GM18499 (cell line): Measurements from ENCODE around the gene PHIP.

ENCODE experiments used
- ATAC-seq: cut with Tn5 transposase; IDR thresholded peaks from one replicate; pipeline ENCODE4 v1.9.1; 2021; ENCODE audit warnings: moderate number of reproducible peaks; ENCODE audit not compliant: insufficient read depth, unreplicated experiment

Gene PHIP

GRCh38 chr6:79030023-79030422, 48.0 kb downstream of the PHIP start:
- no peak for ATAC-seq

DNA sequence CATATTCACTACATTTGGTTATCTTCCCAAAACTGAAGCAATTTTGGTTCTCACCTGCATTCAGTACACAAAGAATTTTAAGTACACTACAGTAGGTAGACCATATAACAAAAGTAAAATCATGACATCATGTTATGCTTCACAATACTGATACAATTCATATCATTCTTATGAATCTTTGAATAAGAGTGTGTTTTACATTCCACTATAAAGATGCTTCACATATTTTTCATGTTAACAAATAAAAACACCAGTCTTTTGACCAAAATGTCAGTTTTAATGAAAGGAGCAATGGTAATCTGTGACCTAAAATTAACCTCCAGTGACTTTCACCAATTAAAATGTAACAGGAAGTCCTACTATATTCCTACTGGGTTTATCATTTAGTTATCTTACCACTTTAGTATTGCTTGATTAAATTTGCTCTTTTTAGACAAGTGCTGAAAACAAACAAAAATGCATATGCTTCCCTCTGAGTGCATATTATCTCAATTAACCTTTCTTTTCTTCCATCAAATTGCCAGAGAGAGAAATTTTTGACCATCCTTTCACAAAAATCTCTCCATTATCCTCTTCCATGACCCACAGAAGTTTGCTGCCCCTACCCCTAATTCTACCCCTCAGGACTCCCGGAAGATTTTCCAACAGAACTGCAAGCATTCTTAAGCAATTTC, 49.3 kb downstream of the PHIP start:
- ATAC-seq = no peak

- ATAC-seq = no peak
Observed at GRCh38 chr6:79011940-79012339, 66.1 kb downstream of the PHIP start.

GRCh38 chr6:79010422-79010821, 67.6 kb downstream of the PHIP start:
- no peak for ATAC-seq

GRCh38 chr6:79009819-79010218, 68.2 kb downstream of the PHIP start:
- ATAC-seq = no peak

DNA sequence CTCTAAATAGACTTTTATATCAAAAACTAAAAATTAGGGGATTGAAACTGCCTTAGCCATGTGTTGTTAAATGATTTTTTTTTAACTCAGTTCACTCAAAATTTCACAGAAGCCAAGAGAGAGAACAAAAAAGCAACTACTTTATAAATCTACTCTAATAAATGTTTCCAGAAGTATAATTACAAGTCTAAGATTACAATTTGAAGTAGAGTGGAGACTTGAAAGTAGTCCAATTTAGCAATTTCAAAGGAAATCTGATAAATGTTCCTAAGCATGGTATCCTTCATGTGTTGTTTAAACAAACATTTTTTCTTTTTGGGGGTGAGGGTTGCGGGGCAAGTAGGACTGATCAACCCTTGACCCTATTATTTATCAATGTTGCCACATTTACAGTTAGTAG, 72.6 kb downstream of the PHIP start:
- no peak for ATAC-seq

DNA sequence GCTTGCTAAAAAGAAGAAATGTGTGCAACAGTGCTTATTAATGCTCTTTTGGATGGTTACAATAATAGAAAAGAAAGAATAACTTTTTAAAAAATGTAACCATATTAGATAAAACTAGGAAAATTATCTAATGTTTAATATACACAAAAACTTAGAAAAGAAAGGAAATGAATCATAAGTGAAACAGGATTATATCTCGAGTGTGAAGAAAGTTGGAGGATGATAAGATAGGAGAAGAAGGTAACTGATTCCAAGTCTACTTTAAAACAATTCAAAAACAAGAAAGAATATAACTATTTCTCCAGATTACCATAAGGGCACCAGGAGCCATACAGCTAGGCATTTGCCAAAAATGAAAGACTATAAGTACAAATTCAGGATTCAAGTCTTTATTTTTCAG, 73.0 kb downstream of the PHIP start:
- ATAC-seq = no peak

DNA sequence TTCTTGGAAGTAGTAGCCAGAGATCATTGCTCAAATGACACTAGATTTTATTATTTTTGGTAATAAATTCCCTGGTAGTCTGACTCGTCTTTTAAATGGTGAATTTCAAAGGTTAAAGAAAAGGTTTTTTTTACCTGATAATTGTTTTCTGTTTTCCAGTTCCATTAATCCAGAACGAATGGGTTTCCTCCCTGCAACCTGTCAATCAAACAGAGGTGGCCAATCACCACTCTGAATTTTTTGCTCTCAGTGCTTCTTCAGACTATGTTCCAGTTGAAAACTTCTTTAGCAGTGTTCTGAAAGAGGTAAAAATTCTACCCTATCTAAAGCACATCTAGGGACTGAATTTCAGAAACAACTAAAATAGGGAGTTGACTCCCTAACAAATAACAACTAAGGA, 73.8 kb downstream of the PHIP start:
- no peak for ATAC-seq

DNA sequence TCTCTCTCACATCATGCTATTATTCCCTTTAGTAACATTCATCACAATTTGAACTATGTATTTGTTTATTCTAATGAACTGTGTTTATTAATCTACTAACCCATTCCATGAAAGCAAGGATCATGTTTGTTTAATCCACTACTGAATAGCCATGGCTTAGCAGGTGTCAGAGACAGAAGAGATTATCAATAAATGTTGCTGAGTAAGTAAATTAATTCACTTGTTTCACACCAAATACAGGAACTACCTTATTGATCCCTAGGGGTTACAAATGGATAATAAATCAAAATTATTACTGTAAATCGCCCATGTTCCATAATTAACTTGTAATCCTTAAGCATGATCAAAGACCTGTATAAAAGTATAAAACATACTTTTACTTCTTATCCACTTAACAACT, 76.6 kb downstream of the PHIP start:
- ATAC-seq = no peak

DNA sequence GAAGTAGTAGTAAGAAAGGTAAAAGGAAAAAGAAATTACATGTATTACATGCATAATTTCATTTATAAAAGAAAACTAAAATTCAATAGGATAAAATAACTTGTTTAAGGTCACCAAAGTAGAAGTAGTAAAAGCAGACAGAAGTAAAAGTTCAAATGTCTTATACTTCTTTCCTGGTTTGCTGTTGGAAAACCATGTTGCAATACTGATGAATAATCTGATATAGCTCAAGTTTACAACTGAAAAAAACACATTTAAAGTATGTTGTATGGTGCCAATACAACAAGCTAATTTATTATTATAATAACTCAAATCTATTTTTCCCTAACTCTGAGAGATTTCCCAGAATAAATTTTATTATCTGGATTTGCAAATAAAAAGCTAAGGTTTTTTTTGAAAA, 78.3 kb downstream of the PHIP start:
- no peak for ATAC-seq

DNA sequence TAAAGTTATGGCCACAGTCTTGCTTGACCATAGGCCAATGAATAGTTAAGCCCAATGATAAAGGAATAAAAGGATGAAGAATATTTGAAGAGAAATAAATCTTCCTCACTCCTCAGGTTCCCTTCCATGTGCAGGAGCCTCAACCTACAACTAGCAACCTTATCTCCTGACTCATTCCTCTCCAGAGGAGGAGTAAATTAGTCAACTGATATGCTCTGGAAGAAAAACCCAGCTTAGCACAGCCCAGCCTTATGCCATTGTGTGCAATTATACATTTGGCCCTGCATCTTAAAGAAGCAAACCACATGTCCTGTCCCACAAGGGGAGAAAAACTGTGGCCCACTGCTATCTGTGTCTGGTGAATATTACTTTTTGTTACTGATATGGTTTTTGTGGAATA, 82.1 kb downstream of the PHIP start:
- no peak for ATAC-seq

- no peak for ATAC-seq
Observed at GRCh38 chr6:78995346-78995745, 82.7 kb downstream of the PHIP start.

DNA sequence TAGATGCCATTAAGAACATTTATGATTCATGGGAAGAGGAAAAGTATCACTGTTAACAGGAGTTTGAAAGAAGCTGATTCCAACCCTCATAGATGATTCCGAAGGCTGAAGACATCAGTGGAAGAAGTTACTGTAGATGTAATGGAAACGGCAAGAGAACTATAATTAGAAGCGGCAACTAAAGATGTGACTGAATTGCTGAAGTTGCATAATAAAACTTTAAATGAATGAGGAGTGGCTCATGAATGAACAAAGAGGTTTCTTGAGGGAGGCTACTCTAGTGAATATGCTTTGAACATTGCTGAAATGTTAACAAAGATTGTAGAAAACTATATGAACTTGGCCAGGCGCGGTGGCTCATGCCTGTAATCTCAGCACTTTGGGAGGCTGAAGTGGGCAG, 84.1 kb downstream of the PHIP start:
- no peak for ATAC-seq

- no peak for ATAC-seq
Observed at GRCh38 chr6:78989191-78989590, 88.9 kb downstream of the PHIP start.

GRCh38 chr6:78986161-78986560, 91.9 kb downstream of the PHIP start:
- no peak for ATAC-seq

GRCh38 chr6:78984225-78984950, 93.7 kb downstream of the PHIP start:
- ATAC-seq = no peak

GRCh38 chr6:78967191-78967590, 110.9 kb downstream of the PHIP start:
- no peak for ATAC-seq

GRCh38 chr6:78966542-78966941, 111.5 kb downstream of the PHIP start:
- ATAC-seq = no peak

- ATAC-seq = no peak
Observed at GRCh38 chr6:78962448-78962847, 115.6 kb downstream of the PHIP start.

GRCh38 chr6:78954740-78955139, 123.3 kb downstream of the PHIP start:
- no peak for ATAC-seq

DNA sequence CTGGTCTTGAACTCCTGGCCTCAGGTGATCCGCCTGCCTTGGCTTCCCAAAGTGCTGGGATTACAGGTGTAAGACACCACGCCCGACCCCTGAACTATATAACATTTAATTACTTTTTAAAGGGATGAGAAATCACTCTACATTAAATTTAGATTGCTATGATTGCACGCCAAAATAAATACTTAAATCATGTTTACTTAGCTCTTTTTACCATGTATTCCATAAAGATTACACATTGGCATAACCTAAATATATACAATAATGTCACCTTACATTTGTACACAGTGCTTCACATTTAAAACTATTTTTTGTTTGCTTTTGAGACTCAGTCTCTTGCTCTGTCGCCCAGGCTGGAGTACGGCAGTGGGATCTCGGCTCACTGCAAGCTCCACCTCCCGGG, 124.3 kb downstream of the PHIP start:
- ATAC-seq = no peak

GRCh38 chr6:78952362-78952761, 125.7 kb downstream of the PHIP start:
- ATAC-seq = no peak
